K562 (cell line): ENCODE measurements around the gene MGAT5. TPM values are rescaled to one million over a fixed set of nuclear protein-coding genes. Genes with fewer than 3 reads are reported as not detected.

Experiments
- ATAC-seq: fragments of 200-7000 bp; cut with Tn5 transposase; 3 replicates; pipeline ENCODE4 v1.9.1; 2020; ENCODE audit warnings: moderate library complexity
- BruUV-seq: library from RNA; stranded (reverse); fragments of 400-500 nt; replicated peaks from 2 replicates; lab custom pipeline; 2021; lab: Mats Ljungman, UMichigan
- CTCF ChIA-PET: fragments of 300-600 bp; formaldehyde crosslinking; extraction: SDS; loops from one replicate; lab custom pipeline; 2021; ENCODE audit warnings: low intra/inter-chr PET ratio; lab: Yijun Ruan, JAX
- POLR2A ChIA-PET: fragments of 300-600, 350-650 bp; sonication (Branson Sonifier 250); formaldehyde crosslinking; extraction: SDS; loops from one replicate; lab custom pipeline; 2021; ENCODE audit warnings: antibody characterized with exemption, inconsistent platforms; lab: Yijun Ruan, JAX
- DNase-seq, 4 experiments: peaks; one replicate each; pipeline versions ENCODE4 v3.0.0 to v3.0.0-alpha.2; 2011 to 2018; ENCODE audit warnings: low spot score in 3 of 4, mixed read lengths in 3 of 4; ENCODE audit errors: extremely low read depth in 1 of 4
- FAIRE-seq: peaks from 2 replicates; lab custom pipeline; 2011; peaks lifted over from hg19 to GRCh38; lab: Jason Lieb, UNC
- H2AFZ ChIP-seq: 2 replicates; pipeline ENCODE4 v1.6.0; 2011; ENCODE audit warnings: low read depth, low read length, control low read depth, inconsistent platforms
- H3K27ac ChIP-seq: fragments of 200-600 bp; 3 replicates; pipeline ENCODE4 v1.8.0; 2011; ENCODE audit warnings: low read depth, mild to moderate bottlenecking, control low read depth, inconsistent platforms, low read length, moderate library complexity, mixed read lengths; ENCODE audit errors: extremely low read depth
- H3K27me3 ChIP-seq, 2 experiments: fragments of 300-600 bp in 1 of 2; 2 replicates in 1 of 2; 3 replicates in 1 of 2; pipeline versions ENCODE4 v1.6.0 to v1.8.0; 2011; ENCODE audit warnings: inconsistent platforms in 2 of 2, low read length in 2 of 2, mild to moderate bottlenecking in 1 of 2, mixed read lengths in 1 of 2, moderate library complexity in 1 of 2; ENCODE audit not compliant: control insufficient read depth in 2 of 2, insufficient read depth in 2 of 2
- H3K36me3 ChIP-seq: fragments of 300-600 bp; 3 replicates; pipeline ENCODE4 v1.8.0; 2011; ENCODE audit warnings: mild to moderate bottlenecking, low read length, inconsistent platforms; ENCODE audit not compliant: control insufficient read depth, insufficient read depth
- H3K4me1 ChIP-seq, 2 experiments: fragments of 200-600 bp in 1 of 2; replicated peaks in 1 of 2; 2 replicates in 1 of 2; 3 replicates in 1 of 2; pipeline versions ENCODE4 v1.5.1 to v1.8.0; 2011; ENCODE audit warnings: inconsistent platforms in 2 of 2, low read length in 2 of 2, mild to moderate bottlenecking in 1 of 2, mixed read lengths in 1 of 2, moderate library complexity in 1 of 2; ENCODE audit not compliant: control insufficient read depth in 2 of 2, insufficient read depth in 2 of 2
- H3K4me2 ChIP-seq: 2 replicates; pipeline ENCODE4 v1.6.1; 2011; ENCODE audit warnings: low read length, control low read depth, inconsistent platforms, mixed read lengths; ENCODE audit not compliant: insufficient read depth
- H3K4me3 ChIP-seq: fragments of 200-600 bp; sonication (generic), shearing (Covaris generic); 2 replicates; pipeline ENCODE4 v1.5.1; 2016; ENCODE audit warnings: control low read depth, inconsistent platforms
- H3K79me2 ChIP-seq: fragments of 200-600 bp; 3 replicates; pipeline ENCODE4 v1.8.0; 2011; ENCODE audit warnings: low read length, inconsistent platforms; ENCODE audit not compliant: control insufficient read depth, insufficient read depth
- H3K9ac ChIP-seq, 2 experiments: 2 replicates each; pipeline versions ENCODE4 v1.6.0 to v1.6.1; 2011; ENCODE audit warnings: low read depth in 2 of 2, low read length in 2 of 2, control low read depth in 1 of 2, inconsistent platforms in 1 of 2, mild to moderate bottlenecking in 1 of 2, mixed read lengths in 1 of 2; ENCODE audit not compliant: insufficient read depth in 1 of 2
- H3K9me1 ChIP-seq: one replicate; pipeline ENCODE4 v1.6.0; 2011; ENCODE audit warnings: inconsistent platforms, mild to moderate bottlenecking, low read length, moderate library complexity; ENCODE audit not compliant: control insufficient read depth, insufficient read depth
- H3K9me3 ChIP-seq: replicated peaks from 2 replicates; pipeline ENCODE4 v1.5.1; 2011; ENCODE audit warnings: low read depth, low read length, inconsistent platforms; ENCODE audit not compliant: control insufficient read depth, insufficient read depth
- H4K20me1 ChIP-seq: replicated peaks from 2 replicates; pipeline ENCODE4 v1.6.1; 2011; ENCODE audit warnings: low read length, inconsistent platforms, mixed read lengths; ENCODE audit not compliant: control insufficient read depth, insufficient read depth
- ELF4 ChIP-seq: fragments of 450-650 bp; formaldehyde crosslinking; IDR thresholded peaks from 2 replicates; pipeline ENCODE4 v1.4.0; 2022; ENCODE audit warnings: missing genetic modification characterization
- ETV5 ChIP-seq: sonication (generic); formaldehyde crosslinking; IDR thresholded peaks from 2 replicates; pipeline ENCODE4 v1.4.0; 2020; ENCODE audit warnings: low read depth, mild to moderate bottlenecking, missing genetic modification reagents
- HNRNPH1 ChIP-seq: fragments of 200-400 bp; formaldehyde crosslinking; optimal IDR thresholded peaks from 2 replicates; pipeline ENCODE3; 2017; ENCODE audit warnings: low read depth, mild to moderate bottlenecking, low read length, moderate library complexity
- RBBP5 ChIP-seq: fragments of 200-600 bp; sonication (generic); IDR thresholded peaks from 2 replicates; pipeline ENCODE4 v1.6.1; 2012; ENCODE audit warnings: borderline replicate concordance, mild to moderate bottlenecking, low read length, control low read depth, inconsistent platforms; ENCODE audit not compliant: insufficient read depth, poor library complexity, severe bottlenecking
- SIN3B ChIP-seq: fragments of 450-650 bp; IDR thresholded peaks from 2 replicates; pipeline ENCODE4 v1.6.1; 2017; ENCODE audit warnings: low read depth, mild to moderate bottlenecking, moderate library complexity
- WGBS: fragments of 100-300 bp; shearing (Covaris generic); methylation state at CpG from one replicate; pipeline ENCODE4 v1.1.6; 2016; ENCODE audit warnings: low coverage, mixed read lengths; ENCODE audit not compliant: insufficient coverage; ENCODE audit errors: missing lambda C conversion rate; 5-methylcytosine and 5-hydroxymethylcytosine counted together
- in situ Hi-C: fragments of 300-500 bp; cut with MboI; formaldehyde crosslinking; loops from 4 replicates; pipeline ENCODE4 v1.15.0; 2018; ENCODE audit warnings: inconsistent platforms, mixed read lengths
- intact Hi-C: fragments of 100-400 bp; cut with micrococcal nuclease; formaldehyde crosslinking; loops from 2 replicates; pipeline ENCODE4 v1.14.2; 2022
- polyA plus RNA-seq, 8 experiments: library from polyadenylated mRNA; depleted of rRNA in 4 of 8; stranded (reverse) in 5 of 8; unstranded in 3 of 8; fragments of >200 nt; fragmentation: Nextera tagmentation in 2 of 8; fragmentation: Illumina TruSeq in 1 of 8; extraction: Ambion mirVana in 2 of 8; extraction: Trizol in 1 of 8; gene quantifications; 2 replicates each; pipeline versions ENCODE4 v1.2.1 to v1.2.3, GENCODE V29; 2011 to 2014; ENCODE audit warnings: inconsistent platforms in 1 of 8, missing spikeins in 1 of 8
- total RNA-seq, 7 experiments: library from RNA; depleted of rRNA in 6 of 7; stranded (reverse); fragments of >200 nt in 6 of 7; fragmentation: Illumina TruSeq in 2 of 7; extraction: Trizol in 2 of 7; gene quantifications; 2 replicates each; pipeline versions ENCODE4 v1.2.1 to v1.2.3, GENCODE V29; 2011 to 2021; ENCODE audit warnings: low replicate concordance in 1 of 7
- TF ChIP-seq, protein P1 (sequence below): sonication (generic); formaldehyde crosslinking; IDR thresholded peaks from 2 replicates; pipeline ENCODE4 v1.5.0; 2020; ENCODE audit warnings: missing genetic modification reagents
- TF ChIP-seq, protein P2 (sequence below): fragments of 250-450 bp; sonication (Bioruptor Pico); IDR thresholded peaks from 2 replicates; pipeline ENCODE4 v1.4.0; 2020
- TF ChIP-seq, protein P3 (sequence below): sonication (generic); formaldehyde crosslinking; IDR thresholded peaks from 2 replicates; pipeline ENCODE4 v1.8.0; 2022; ENCODE audit warnings: mild to moderate bottlenecking, missing genetic modification reagents
- TF ChIP-seq, protein P4 (sequence below): fragments of 250-450 bp; sonication (Bioruptor Pico); IDR thresholded peaks from 2 replicates; pipeline ENCODE4 v1.4.0; 2020; ENCODE audit warnings: mild to moderate bottlenecking
- TF ChIP-seq, protein P5 (sequence below), 2 experiments: fragments of 150-350 bp in 1 of 2; IDR thresholded peaks; 2 replicates each; pipeline ENCODE4 v1.6.1; 2012 to 2016; ENCODE audit warnings: low read depth in 2 of 2, low read length in 2 of 2, mild to moderate bottlenecking in 1 of 2, moderate library complexity in 1 of 2

Gene MGAT5
- total and polyA plus RNA-seq, 9 of the 15 experiments (the other 6 are each of a cell fraction or from before 2014, with no cell fraction given): 1.6 to 18.6 (median 11.1) TPM

DNA sequence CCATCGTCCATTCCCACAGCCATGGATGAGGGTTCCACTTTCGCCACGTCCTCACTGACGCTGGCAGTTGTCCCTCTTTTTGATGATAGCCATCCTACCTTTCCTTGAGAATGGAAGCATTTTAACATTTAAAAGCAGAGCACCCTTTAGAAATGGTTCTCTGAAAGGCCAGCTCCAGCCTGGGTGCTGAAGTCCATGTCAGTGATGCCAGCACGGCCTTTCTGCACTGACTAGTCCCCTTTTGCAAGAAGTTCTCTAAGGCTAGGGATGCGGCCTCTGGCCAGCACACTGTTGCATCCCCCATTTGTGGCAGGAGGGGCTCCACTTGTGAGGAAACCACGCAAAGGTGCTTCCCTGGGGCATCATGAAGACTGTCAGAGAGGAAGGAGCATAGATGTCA, 203.5 kb downstream of the MGAT5 start:
- H3K79me2 ChIP-seq: no peaks in the 10 kb centered on the region
- intact Hi-C loops: no loop called here
- no peak for FAIRE-seq
- TF ChIP-seq HNRNPH1: no peak
- TF ChIP-seq, protein P1, sequence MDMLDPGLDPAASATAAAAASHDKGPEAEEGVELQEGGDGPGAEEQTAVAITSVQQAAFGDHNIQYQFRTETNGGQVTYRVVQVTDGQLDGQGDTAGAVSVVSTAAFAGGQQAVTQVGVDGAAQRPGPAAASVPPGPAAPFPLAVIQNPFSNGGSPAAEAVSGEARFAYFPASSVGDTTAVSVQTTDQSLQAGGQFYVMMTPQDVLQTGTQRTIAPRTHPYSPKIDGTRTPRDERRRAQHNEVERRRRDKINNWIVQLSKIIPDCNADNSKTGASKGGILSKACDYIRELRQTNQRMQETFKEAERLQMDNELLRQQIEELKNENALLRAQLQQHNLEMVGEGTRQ: no peak
- TF ChIP-seq, protein P2, sequence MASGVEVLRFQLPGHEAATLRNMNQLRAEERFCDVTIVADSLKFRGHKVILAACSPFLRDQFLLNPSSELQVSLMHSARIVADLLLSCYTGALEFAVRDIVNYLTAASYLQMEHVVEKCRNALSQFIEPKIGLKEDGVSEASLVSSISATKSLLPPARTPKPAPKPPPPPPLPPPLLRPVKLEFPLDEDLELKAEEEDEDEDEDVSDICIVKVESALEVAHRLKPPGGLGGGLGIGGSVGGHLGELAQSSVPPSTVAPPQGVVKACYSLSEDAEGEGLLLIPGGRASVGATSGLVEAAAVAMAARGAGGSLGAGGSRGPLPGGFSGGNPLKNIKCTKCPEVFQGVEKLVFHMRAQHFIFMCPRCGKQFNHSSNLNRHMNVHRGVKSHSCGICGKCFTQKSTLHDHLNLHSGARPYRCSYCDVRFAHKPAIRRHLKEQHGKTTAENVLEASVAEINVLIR: no peak
- no peak for TF ChIP-seq ETV5
- TF ChIP-seq, protein P3, sequence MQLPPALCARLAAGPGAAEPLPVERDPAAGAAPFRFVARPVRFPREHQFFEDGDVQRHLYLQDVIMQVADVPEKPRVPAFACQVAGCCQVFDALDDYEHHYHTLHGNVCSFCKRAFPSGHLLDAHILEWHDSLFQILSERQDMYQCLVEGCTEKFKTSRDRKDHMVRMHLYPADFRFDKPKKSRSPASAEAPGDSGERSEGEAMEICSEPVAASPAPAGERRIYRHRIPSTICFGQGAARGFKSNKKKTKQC (CRISPR knock-in tag): no peak
- TF ChIP-seq, protein P4, sequence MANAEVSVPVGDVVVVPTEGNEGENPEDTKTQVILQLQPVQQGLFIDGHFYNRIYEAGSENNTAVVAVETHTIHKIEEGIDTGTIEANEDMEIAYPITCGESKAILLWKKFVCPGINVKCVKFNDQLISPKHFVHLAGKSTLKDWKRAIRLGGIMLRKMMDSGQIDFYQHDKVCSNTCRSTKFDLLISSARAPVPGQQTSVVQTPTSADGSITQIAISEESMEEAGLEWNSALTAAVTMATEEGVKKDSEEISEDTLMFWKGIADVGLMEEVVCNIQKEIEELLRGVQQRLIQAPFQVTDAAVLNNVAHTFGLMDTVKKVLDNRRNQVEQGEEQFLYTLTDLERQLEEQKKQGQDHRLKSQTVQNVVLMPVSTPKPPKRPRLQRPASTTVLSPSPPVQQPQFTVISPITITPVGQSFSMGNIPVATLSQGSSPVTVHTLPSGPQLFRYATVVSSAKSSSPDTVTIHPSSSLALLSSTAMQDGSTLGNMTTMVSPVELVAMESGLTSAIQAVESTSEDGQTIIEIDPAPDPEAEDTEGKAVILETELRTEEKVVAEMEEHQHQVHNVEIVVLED (CRISPR knock-in tag): no peak
- no peak for TF ChIP-seq ELF4 (CRISPR knock-in tag)
- TF ChIP-seq, protein P5, sequence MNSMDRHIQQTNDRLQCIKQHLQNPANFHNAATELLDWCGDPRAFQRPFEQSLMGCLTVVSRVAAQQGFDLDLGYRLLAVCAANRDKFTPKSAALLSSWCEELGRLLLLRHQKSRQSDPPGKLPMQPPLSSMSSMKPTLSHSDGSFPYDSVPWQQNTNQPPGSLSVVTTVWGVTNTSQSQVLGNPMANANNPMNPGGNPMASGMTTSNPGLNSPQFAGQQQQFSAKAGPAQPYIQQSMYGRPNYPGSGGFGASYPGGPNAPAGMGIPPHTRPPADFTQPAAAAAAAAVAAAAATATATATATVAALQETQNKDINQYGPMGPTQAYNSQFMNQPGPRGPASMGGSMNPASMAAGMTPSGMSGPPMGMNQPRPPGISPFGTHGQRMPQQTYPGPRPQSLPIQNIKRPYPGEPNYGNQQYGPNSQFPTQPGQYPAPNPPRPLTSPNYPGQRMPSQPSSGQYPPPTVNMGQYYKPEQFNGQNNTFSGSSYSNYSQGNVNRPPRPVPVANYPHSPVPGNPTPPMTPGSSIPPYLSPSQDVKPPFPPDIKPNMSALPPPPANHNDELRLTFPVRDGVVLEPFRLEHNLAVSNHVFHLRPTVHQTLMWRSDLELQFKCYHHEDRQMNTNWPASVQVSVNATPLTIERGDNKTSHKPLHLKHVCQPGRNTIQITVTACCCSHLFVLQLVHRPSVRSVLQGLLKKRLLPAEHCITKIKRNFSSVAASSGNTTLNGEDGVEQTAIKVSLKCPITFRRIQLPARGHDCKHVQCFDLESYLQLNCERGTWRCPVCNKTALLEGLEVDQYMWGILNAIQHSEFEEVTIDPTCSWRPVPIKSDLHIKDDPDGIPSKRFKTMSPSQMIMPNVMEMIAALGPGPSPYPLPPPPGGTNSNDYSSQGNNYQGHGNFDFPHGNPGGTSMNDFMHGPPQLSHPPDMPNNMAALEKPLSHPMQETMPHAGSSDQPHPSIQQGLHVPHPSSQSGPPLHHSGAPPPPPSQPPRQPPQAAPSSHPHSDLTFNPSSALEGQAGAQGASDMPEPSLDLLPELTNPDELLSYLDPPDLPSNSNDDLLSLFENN (IDR thresholded peaks at IDR 0.05; ENCODE audit: low read depth in 2 of 2, low read length in 2 of 2): no peak
- no peak for TF ChIP-seq RBBP5
- TF ChIP-seq SIN3B: no peak

More for the DNA sequence above, 203.5 kb downstream of the MGAT5 start:
- H3K9me1 ChIP-seq: no peaks in the 10 kb centered on the region
- CTCF ChIA-PET: no interaction called here
- in situ Hi-C loops: loop anchor here (10.0 kb wide), 1 partner anchor 343 kb away; no protein-coding TSS in a partner anchor
- no TSS peak for BruUV-seq
- no peaks in the 10 kb centered on the region for H3K36me3 ChIP-seq
- POLR2A ChIA-PET: interaction anchor here (0.7 kb wide), 1 partner anchor 348 kb away, joined by 3 read pairs; no protein-coding TSS in a partner anchor
- 4% methylated on average over 7 of the region's 7 CpGs for WGBS
- no peak overlapping the region for H3K4me3 ChIP-seq
- H4K20me1 ChIP-seq: 0 out of 2 replicates have a peak, but pooled peaks cover 14% of the 10 kb centered on the region
- no peak overlapping the region for H3K4me2 ChIP-seq
- no peak overlapping the region for H3K9ac ChIP-seq
- no peak overlapping the region for H3K27ac ChIP-seq
- H3K9me3 ChIP-seq: no peaks in the 10 kb centered on the region
- no peaks in the 10 kb centered on the region for H3K4me1 ChIP-seq
- peaks cover 7 to 67% of the 10 kb centered on the region in 2 experiments for H3K27me3 ChIP-seq
- no peak for DNase-seq
- H2AFZ ChIP-seq: no peak overlapping the region
- ATAC-seq: no peak
